ENCODE data around the gene YWHAB. TPM values are rescaled to one million over a fixed set of nuclear protein-coding genes. Genes with fewer than 3 reads are reported as not detected.

YWHAB gene
- polyA plus RNA-seq, 1 of the 3 experiments (the other 2 are of a cell fraction), result 84.3 TPM

GRCh38 chr20:44849703-44850102 lies 35.8 kb upstream of the YWHAB start:
- H3K79me2 ChIP-seq (ENCODE audit: insufficient read depth), result no peaks in the 10 kb centered on the region
- H3K4me1 ChIP-seq (ENCODE audit: control insufficient read depth in 1 of 2, insufficient read depth in 2 of 2, low read depth in 1 of 2, low read length in 1 of 2), result no peaks in the 10 kb centered on the region
- POLR2A ChIA-PET, result no interaction called here
- H3K27me3 ChIP-seq (ENCODE audit: insufficient read depth), result no peaks in the 10 kb centered on the region; the same call in 1 of the 2 replicates
- H4K20me1 ChIP-seq (ENCODE audit: insufficient read depth), result no peaks in the 10 kb centered on the region
- no peaks in the 10 kb centered on the region for H3K9me3 ChIP-seq
- CTCF ChIA-PET, result interaction anchor here (0.7 to 1.1 kb wide), 3 partner anchors 61 to 102 kb away, joined by 3 to 5 read pairs (median 4); no protein-coding TSS in a partner anchor
- H3K4me3 ChIP-seq (ENCODE audit: low read depth in 2 of 2, low read length in 1 of 2), result no peak overlapping the region
- TF ChIP-seq RAD21 (IDR thresholded peaks at IDR 0.05; ENCODE audit: low read length), result peak; percentile 40
- no peak for TF ChIP-seq USF1 (IDR thresholded peaks at IDR 0.05; ENCODE audit: borderline replicate concordance, low read depth)
- TF ChIP-seq FOXJ3 (CRISPR knock-in tag; IDR thresholded peaks at IDR 0.05), result no peak
- H3F3A ChIP-seq (replicated peaks; ENCODE audit: insufficient read depth), result no peaks in the 10 kb centered on the region
- H3K27ac ChIP-seq (ENCODE audit: low read depth in 2 of 2, low read length in 1 of 2), result no peak overlapping the region
- H3K9ac ChIP-seq, result no peak overlapping the region
- no peaks in the 10 kb centered on the region for H3K9me2 ChIP-seq
- WGBS (ENCODE audit: low lambda C conversion rate), result 28% methylated on average over 1 of the region's 1 CpG
- no peak overlapping the region for H2AFZ ChIP-seq (ENCODE audit: low read depth)
- no peak overlapping the region for H3K4me2 ChIP-seq
- H3K36me3 ChIP-seq (replicated peaks in 1 of 2; ENCODE audit: control insufficient read depth in 1 of 2, insufficient read depth in 2 of 2, low read length in 1 of 2), result no peaks in the 10 kb centered on the region
- DNase-seq, result peak; percentile 30

GRCh38 chr20:44850272-44850671 lies 35.2 kb upstream of the YWHAB start:
- H3K27me3 ChIP-seq (ENCODE audit: insufficient read depth), result no peaks in the 10 kb centered on the region; the same call in 1 of the 2 replicates
- TF ChIP-seq RFX5 (IDR thresholded peaks at IDR 0.05; ENCODE audit: low read length), result no peak
- no peak for TF ChIP-seq FOXM1 (IDR thresholded peaks at IDR 0.05; ENCODE audit: low read depth)
- no peak for TF ChIP-seq USF1 (IDR thresholded peaks at IDR 0.05; ENCODE audit: borderline replicate concordance, low read depth)
- TF ChIP-seq USF2 (IDR thresholded peaks at IDR 0.05; ENCODE audit: borderline replicate concordance, low read depth, low read length), result no peak
- no peak for TF ChIP-seq MEF2A (IDR thresholded peaks at IDR 0.05; ENCODE audit: borderline replicate concordance, low read depth)
- TF ChIP-seq RCOR1 (IDR thresholded peaks at IDR 0.05; ENCODE audit: low read length), result no peak
- no peak for TF ChIP-seq JUND (IDR thresholded peaks at IDR 0.05)
- TF ChIP-seq CHD2 (IDR thresholded peaks at IDR 0.05; ENCODE audit: low read length, partially characterized antibody), result no peak
- no peak for TF ChIP-seq YY1 (IDR thresholded peaks at IDR 0.05; ENCODE audit: low read depth)
- TF ChIP-seq CTCF (IDR thresholded peaks at IDR 0.05), result no peak
- TF ChIP-seq RAD21 (IDR thresholded peaks at IDR 0.05; ENCODE audit: low read length), result no peak
- no peak for TF ChIP-seq SMC3 (IDR thresholded peaks at IDR 0.05; ENCODE audit: low read depth, low read length)
- no peak for TF ChIP-seq EZH2phosphoT487 (IDR thresholded peaks at IDR 0.05; ENCODE audit: borderline replicate concordance, low read depth)
- no peak for TF ChIP-seq ELF1 (IDR thresholded peaks at IDR 0.05)
- no peak for TF ChIP-seq NFIC (IDR thresholded peaks at IDR 0.05; ENCODE audit: borderline replicate concordance)
- no peak overlapping the region for H2AFZ ChIP-seq (ENCODE audit: low read depth)
- no peak overlapping the region for H3K4me2 ChIP-seq
- no peak overlapping the region for H3K9ac ChIP-seq
- H3K79me2 ChIP-seq (ENCODE audit: insufficient read depth), result no peaks in the 10 kb centered on the region
- no peaks in the 10 kb centered on the region for H3K4me1 ChIP-seq (ENCODE audit: control insufficient read depth in 1 of 2, insufficient read depth in 2 of 2, low read depth in 1 of 2, low read length in 1 of 2)
- WGBS (ENCODE audit: low lambda C conversion rate), result 36% methylated on average over 3 of the region's 3 CpGs
- no peaks in the 10 kb centered on the region for H3K36me3 ChIP-seq (replicated peaks in 1 of 2; ENCODE audit: control insufficient read depth in 1 of 2, insufficient read depth in 2 of 2, low read length in 1 of 2)
- no peaks in the 10 kb centered on the region for H3K9me2 ChIP-seq
- H3K27ac ChIP-seq (ENCODE audit: low read depth in 2 of 2, low read length in 1 of 2), result no peak overlapping the region
- H4K20me1 ChIP-seq (ENCODE audit: insufficient read depth), result no peaks in the 10 kb centered on the region
- no peaks in the 10 kb centered on the region for H3K9me3 ChIP-seq
- no peaks in the 10 kb centered on the region for H3F3A ChIP-seq (replicated peaks; ENCODE audit: insufficient read depth)
- no peak for DNase-seq
- H3K4me3 ChIP-seq (ENCODE audit: low read depth in 2 of 2, low read length in 1 of 2), result no peak overlapping the region
- CTCF ChIA-PET, result interaction anchor here (0.7 to 1.1 kb wide), 3 partner anchors 61 to 103 kb away, joined by 3 to 5 read pairs (median 4); no protein-coding TSS in a partner anchor
- POLR2A ChIA-PET, result no interaction called here

All from SK-N-SH (cell line).